ENCODE results near the gene TFEB. TPM values are rescaled to one million over a fixed set of nuclear protein-coding genes. Genes with fewer than 3 reads are reported as not detected.

TFEB gene
- total and polyA plus RNA-seq, 2 donors (not counting 3 experiments of a cell fraction or from before 2014, with no cell fraction given): 4.9 to 6.6 TPM

- H4K20me1 ChIP-seq (replicated peaks; ENCODE audit: control insufficient read depth, extremely low read depth, insufficient read depth, low read length): no peaks in the 10 kb centered on the region
- CTCF ChIA-PET: interaction anchor here (0.6 to 1.1 kb wide), 12 partner anchors 11 to 434 kb away, joined by 3 to 7 read pairs (median 4); partner anchors contain the start of genes BYSL and MED20
- no peak within 1 kb of the TSS for H3K27ac ChIP-seq (ENCODE audit: insufficient read depth, low read depth, low read length)
- dilution Hi-C loops (cut with MboI; ENCODE audit: extremely low pct_ligation_motif_present, low sequenced_read_pairs): no loop called here
- H3K36me3 ChIP-seq (ENCODE audit: control insufficient read depth in 2 of 2, extremely low read depth in 1 of 2, insufficient read depth in 2 of 2, low read length in 2 of 2): peaks cover 5% of the 10 kb centered on the region in 2 experiments
- no peaks in the 10 kb centered on the region for H3K27me3 ChIP-seq (ENCODE audit: control insufficient read depth in 2 of 2, insufficient read depth in 2 of 2, low read length in 2 of 2)
- no peaks in the 10 kb centered on the region for H3K79me2 ChIP-seq (ENCODE audit: control insufficient read depth, insufficient read depth, low read length)
- DNase-seq (ENCODE audit: low read depth, low spot score): peak; percentile 95
- POLR2A ChIA-PET: interaction anchor here (0.5 kb wide), 1 partner anchor 270 kb away, joined by 3 read pairs; the partner anchor contains the start of gene TAF8
- no peaks in the 10 kb centered on the region for H3K9me1 ChIP-seq (replicated peaks; ENCODE audit: control insufficient read depth, extremely low read depth, insufficient read depth, low read length)
- intact Hi-C loops (cut with micrococcal nuclease): loop anchor here (1.0 to 2.0 kb wide), 4 partner anchors 156 to 435 kb away; no protein-coding TSS in a partner anchor
- H3K9ac ChIP-seq (replicated peaks; ENCODE audit: extremely low read depth, insufficient read depth, low read length): peak within 1 kb of the TSS; percentile 57
- H3K4me3 ChIP-seq (replicated peaks in 1 of 3; ENCODE audit: insufficient read depth in 1 of 3, low read depth in 1 of 3, low read length in 3 of 3): peak within 1 kb of the TSS; percentile 73 to 86 (median 78)
- peak within 1 kb of the TSS; percentile 93 for H3K4me2 ChIP-seq (ENCODE audit: insufficient read depth, low read length)
- no peaks in the 10 kb centered on the region for H3K9me3 ChIP-seq (replicated peaks; ENCODE audit: control insufficient read depth, insufficient read depth, low read length)
- peak within 1 kb of the TSS; percentile 97 for H2AFZ ChIP-seq (ENCODE audit: low read depth, low read length)
- peak; percentile 94 for FAIRE-seq
- no TSS peak for BruUV-seq (replicated peaks)
- TF ChIP-seq MYC (IDR thresholded peaks at IDR 0.05; ENCODE audit: low read depth, low read length): no peak
- TF ChIP-seq, protein P1, sequence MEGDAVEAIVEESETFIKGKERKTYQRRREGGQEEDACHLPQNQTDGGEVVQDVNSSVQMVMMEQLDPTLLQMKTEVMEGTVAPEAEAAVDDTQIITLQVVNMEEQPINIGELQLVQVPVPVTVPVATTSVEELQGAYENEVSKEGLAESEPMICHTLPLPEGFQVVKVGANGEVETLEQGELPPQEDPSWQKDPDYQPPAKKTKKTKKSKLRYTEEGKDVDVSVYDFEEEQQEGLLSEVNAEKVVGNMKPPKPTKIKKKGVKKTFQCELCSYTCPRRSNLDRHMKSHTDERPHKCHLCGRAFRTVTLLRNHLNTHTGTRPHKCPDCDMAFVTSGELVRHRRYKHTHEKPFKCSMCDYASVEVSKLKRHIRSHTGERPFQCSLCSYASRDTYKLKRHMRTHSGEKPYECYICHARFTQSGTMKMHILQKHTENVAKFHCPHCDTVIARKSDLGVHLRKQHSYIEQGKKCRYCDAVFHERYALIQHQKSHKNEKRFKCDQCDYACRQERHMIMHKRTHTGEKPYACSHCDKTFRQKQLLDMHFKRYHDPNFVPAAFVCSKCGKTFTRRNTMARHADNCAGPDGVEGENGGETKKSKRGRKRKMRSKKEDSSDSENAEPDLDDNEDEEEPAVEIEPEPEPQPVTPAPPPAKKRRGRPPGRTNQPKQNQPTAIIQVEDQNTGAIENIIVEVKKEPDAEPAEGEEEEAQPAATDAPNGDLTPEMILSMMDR (IDR thresholded peaks at IDR 0.05; ENCODE audit: extremely low read depth in 1 of 2, insufficient read depth in 1 of 2, low read depth in 1 of 2, low read length in 2 of 2): peak; percentile 93 to 98
- TF ChIP-seq EZH2 (IDR thresholded peaks at IDR 0.05; ENCODE audit: borderline replicate concordance, low read depth, low read length, severe bottlenecking): no peak
- no peak for TF ChIP-seq FOS (IDR thresholded peaks at IDR 0.05; ENCODE audit: borderline replicate concordance, insufficient read depth, low read length)
- TF ChIP-seq POLR2AphosphoS5 (IDR thresholded peaks at IDR 0.05; ENCODE audit: insufficient read depth, low read depth, low read length): peak; percentile 39
- peaks cover 18% of the 10 kb centered on the region for H3K4me1 ChIP-seq (ENCODE audit: control insufficient read depth, extremely low read depth, insufficient read depth, low read length)
Observed at GRCh38 chr6:41779788-41780550, 44.6 kb upstream of the TFEB start, which contains the start of gene FRS3. Gene FRS3 (minus strand): TSS chr6:41779900. CDS start chr6:41776987, 2,913 bp downstream.

Measured in endothelial cell of umbilical vein (primary cell).